ENCODE data around the gene RANBP9.

RANBP9 gene

DNA sequence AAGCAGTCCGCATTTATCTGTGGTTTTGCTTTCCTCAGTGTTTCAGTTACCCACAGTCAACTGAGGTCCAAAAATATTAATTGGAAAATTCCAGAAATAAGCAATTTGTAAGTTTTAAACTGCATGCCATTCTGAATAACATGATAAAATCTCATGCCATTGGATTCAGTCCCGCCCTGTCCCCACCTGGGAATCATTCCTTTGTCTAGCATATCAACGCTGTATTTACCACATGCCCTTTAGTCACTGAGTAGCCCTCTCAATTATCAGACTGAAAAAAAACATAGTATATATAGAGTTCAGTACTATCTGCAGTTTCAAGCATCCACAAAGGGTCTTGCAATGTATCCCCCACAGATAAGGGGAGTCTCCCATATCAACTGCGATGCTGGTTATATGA, 17.1 kb downstream of the RANBP9 start:
- TF ChIP-seq SIN3A (IDR thresholded peaks at IDR 0.05; ENCODE audit: borderline replicate concordance, insufficient read depth, low read length) (no peak), FOXP2 (optimal IDR thresholded peaks at IDR 0.05; ENCODE audit: borderline replicate concordance, extremely low read depth, extremely low read length, insufficient read depth) (no peak), TAF1 (IDR thresholded peaks at IDR 0.05; ENCODE audit: borderline replicate concordance, insufficient read depth, low read length) (no peak)
- TF ChIP-seq, protein P1, sequence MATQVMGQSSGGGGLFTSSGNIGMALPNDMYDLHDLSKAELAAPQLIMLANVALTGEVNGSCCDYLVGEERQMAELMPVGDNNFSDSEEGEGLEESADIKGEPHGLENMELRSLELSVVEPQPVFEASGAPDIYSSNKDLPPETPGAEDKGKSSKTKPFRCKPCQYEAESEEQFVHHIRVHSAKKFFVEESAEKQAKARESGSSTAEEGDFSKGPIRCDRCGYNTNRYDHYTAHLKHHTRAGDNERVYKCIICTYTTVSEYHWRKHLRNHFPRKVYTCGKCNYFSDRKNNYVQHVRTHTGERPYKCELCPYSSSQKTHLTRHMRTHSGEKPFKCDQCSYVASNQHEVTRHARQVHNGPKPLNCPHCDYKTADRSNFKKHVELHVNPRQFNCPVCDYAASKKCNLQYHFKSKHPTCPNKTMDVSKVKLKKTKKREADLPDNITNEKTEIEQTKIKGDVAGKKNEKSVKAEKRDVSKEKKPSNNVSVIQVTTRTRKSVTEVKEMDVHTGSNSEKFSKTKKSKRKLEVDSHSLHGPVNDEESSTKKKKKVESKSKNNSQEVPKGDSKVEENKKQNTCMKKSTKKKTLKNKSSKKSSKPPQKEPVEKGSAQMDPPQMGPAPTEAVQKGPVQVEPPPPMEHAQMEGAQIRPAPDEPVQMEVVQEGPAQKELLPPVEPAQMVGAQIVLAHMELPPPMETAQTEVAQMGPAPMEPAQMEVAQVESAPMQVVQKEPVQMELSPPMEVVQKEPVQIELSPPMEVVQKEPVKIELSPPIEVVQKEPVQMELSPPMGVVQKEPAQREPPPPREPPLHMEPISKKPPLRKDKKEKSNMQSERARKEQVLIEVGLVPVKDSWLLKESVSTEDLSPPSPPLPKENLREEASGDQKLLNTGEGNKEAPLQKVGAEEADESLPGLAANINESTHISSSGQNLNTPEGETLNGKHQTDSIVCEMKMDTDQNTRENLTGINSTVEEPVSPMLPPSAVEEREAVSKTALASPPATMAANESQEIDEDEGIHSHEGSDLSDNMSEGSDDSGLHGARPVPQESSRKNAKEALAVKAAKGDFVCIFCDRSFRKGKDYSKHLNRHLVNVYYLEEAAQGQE (IDR thresholded peaks at IDR 0.05; ENCODE audit: insufficient read depth in 1 of 2, low read depth in 2 of 2, low read length in 2 of 2) = no peak

DNA sequence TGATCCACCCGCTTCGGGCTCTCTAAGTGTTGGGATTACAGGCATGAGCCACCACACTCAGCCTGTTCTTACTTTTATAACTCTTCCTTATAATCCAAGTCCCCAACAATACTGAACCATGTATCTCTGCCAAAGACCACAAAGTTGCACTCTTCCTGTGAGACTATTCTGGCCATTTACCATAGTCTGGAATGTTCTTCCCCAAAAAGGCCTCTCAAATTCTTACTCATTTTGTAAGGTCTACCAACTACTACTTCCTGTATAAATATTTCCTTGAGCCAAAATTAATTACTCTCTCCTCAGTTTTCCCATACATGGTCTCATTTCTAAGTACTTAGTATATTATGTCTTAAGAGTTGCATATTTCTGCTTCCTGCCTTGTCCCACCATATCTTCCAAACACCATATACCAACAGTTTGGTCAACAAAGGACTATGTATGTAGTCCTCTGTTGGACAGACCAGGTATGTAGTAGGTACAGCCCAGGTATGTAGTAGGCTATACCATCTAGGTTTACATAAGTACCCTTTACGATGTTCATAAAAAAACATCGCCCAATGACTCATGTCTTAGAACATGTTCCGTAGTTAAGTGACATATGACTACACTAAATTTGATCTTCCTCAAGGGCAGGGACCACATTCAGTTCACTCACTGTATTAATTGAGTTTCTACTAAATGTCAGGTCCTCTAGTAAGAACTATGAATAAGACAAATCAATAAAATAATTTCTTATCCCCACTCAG, 22.0 kb downstream of the RANBP9 start:
- TF ChIP-seq FOXP2 (optimal IDR thresholded peaks at IDR 0.05; ENCODE audit: borderline replicate concordance, extremely low read depth, extremely low read length, insufficient read depth) (no peak), TAF1 (IDR thresholded peaks at IDR 0.05; ENCODE audit: borderline replicate concordance, insufficient read depth, low read length) (no peak), SIN3A (IDR thresholded peaks at IDR 0.05; ENCODE audit: borderline replicate concordance, insufficient read depth, low read length) (no peak), POLR2AphosphoS5 (IDR thresholded peaks at IDR 0.05; ENCODE audit: low read depth, low read length) (no peak)
- TF ChIP-seq, protein P1 (IDR thresholded peaks at IDR 0.05; ENCODE audit: insufficient read depth in 1 of 2, low read depth in 2 of 2, low read length in 2 of 2) = no peak

DNA sequence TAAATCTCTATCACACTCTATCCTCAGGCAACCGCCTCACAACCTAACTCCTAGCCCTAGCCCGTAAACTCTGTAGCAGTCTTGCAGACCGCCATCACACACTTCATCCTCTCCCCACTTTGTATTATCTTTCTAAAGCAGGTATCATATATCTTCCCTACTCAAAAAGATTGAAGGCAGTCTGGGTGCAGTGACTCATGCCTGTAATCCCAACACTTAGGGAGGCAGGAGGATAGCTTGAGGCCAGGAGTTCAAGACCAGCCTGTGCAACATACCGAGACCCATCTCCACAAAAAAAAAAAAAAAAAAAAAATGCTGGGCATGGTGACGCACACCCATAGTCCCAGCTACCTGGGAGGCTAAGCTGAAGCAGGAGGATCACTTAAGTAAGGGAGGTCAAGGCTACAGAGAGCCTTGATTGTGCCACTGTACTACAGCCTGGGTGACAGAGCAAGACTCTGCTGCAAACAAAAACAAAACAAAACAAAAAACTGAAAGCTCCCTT, 22.9 kb downstream of the RANBP9 start:
- TF ChIP-seq TAF1 (IDR thresholded peaks at IDR 0.05; ENCODE audit: borderline replicate concordance, insufficient read depth, low read length) (no peak), SIN3A (IDR thresholded peaks at IDR 0.05; ENCODE audit: borderline replicate concordance, insufficient read depth, low read length) (no peak), POLR2AphosphoS5 (IDR thresholded peaks at IDR 0.05; ENCODE audit: low read depth, low read length) (no peak), FOXP2 (optimal IDR thresholded peaks at IDR 0.05; ENCODE audit: borderline replicate concordance, extremely low read depth, extremely low read length, insufficient read depth) (no peak)
- TF ChIP-seq, protein P1 (IDR thresholded peaks at IDR 0.05; ENCODE audit: insufficient read depth in 1 of 2, low read depth in 2 of 2, low read length in 2 of 2) = no peak

DNA sequence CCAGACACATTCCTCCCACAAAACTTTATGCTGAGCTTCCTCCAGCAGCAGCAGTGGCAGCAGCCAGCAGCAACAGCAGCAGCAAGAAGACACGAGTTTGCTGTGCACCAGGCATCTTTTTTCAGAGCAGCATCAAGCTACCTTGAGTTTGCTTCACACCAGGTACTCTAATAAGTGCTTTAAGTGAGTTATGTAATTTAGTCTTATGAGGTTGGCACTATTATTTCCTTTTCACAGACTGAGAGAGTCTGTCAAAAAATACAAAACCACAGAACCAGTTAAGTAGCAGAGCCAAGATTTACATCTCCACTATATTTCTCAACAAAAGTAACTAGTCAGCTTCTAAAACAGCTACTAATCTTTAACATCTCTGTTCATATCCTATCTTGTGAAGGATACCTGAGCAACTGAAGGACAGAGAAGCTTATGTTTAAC, 23.7 kb downstream of the RANBP9 start:
- no peak for TF ChIP-seq SIN3A (IDR thresholded peaks at IDR 0.05; ENCODE audit: borderline replicate concordance, insufficient read depth, low read length)
- TF ChIP-seq, protein P1 (IDR thresholded peaks at IDR 0.05; ENCODE audit: insufficient read depth in 1 of 2, low read depth in 2 of 2, low read length in 2 of 2) = no peak
- TF ChIP-seq POLR2AphosphoS5 (IDR thresholded peaks at IDR 0.05; ENCODE audit: low read depth, low read length) = no peak
- TF ChIP-seq FOXP2 (optimal IDR thresholded peaks at IDR 0.05; ENCODE audit: borderline replicate concordance, extremely low read depth, extremely low read length, insufficient read depth) = no peak
- TF ChIP-seq TAF1 (IDR thresholded peaks at IDR 0.05; ENCODE audit: borderline replicate concordance, insufficient read depth, low read length) = no peak

Measured in PFSK-1 (cell line).